B cell (primary cell): Measurements from ENCODE around the gene SLC37A4. TPM values are rescaled to one million over a fixed set of nuclear protein-coding genes. Genes with fewer than 3 reads are reported as not detected.

ENCODE experiments used
- ATAC-seq: fragments of 200-7000 bp; cut with Tn5 transposase; one replicate; pipeline ENCODE4 v1.10.0; 2021; ENCODE audit warnings: low read depth, mild to moderate bottlenecking, moderate number of reproducible peaks, moderate library complexity
- CTCF ChIA-PET: fragments of 350-600 bp; sonication (Branson Sonifier 250); formaldehyde crosslinking; loops from one replicate; lab custom pipeline; 2021; ENCODE audit warnings: antibody characterized with exemption, inconsistent platforms; lab: Charles Lee
- POLR2A ChIA-PET: fragments of 350-600 bp; sonication (Branson Sonifier 250); formaldehyde crosslinking; loops from one replicate; lab custom pipeline; 2021; ENCODE audit warnings: antibody characterized with exemption; lab: Charles Lee
- DNase-seq: peaks from one replicate; pipeline ENCODE4 v3.0.0; 2013
- H2AFZ ChIP-seq: 2 replicates; pipeline ENCODE4 v1.6.1; 2012; ENCODE audit warnings: mild to moderate bottlenecking, low read depth, low read length; ENCODE audit not compliant: insufficient read depth, poor library complexity, severe bottlenecking
- H3K27ac ChIP-seq, 2 donors: 1 replicate in 1 of 2; 2 replicates in 1 of 2; pipeline ENCODE4 v1.5.1; 2012 to 2013; ENCODE audit warnings: low read length in 2 of 2, mild to moderate bottlenecking in 2 of 2, moderate library complexity in 1 of 2
- H3K27me3 ChIP-seq, 4 experiments: fragments of 200-600 bp in 1 of 4; sonication (generic) in 1 of 4; replicated peaks in 1 of 4; 1 replicate in 2 of 4; 2 replicates in 2 of 4; pipeline versions ENCODE4 v1.6.1 to v1.7.0; 2013 to 2016; ENCODE audit warnings: low read length in 3 of 4, mild to moderate bottlenecking in 2 of 4, mixed read lengths in 1 of 4, moderate library complexity in 1 of 4; ENCODE audit not compliant: insufficient read depth in 4 of 4, control insufficient read depth in 3 of 4; ENCODE audit errors: control extremely low read depth in 1 of 4
- H3K36me3 ChIP-seq, 2 experiments: replicated peaks in 1 of 2; 1 replicate in 1 of 2; 2 replicates in 1 of 2; pipeline versions ENCODE4 v1.6.1 to v1.7.1; 2013; ENCODE audit warnings: low read length in 1 of 2; ENCODE audit not compliant: insufficient read depth in 2 of 2, control insufficient read depth in 1 of 2; ENCODE audit errors: control extremely low read depth in 1 of 2, extremely low read depth in 1 of 2
- H3K4me1 ChIP-seq, 2 donors: fragments of 200-600 bp in 1 of 2; sonication (generic) in 1 of 2; 1 replicate in 1 of 2; 2 replicates in 1 of 2; pipeline versions ENCODE4 v1.5.1 to v1.6.1; 2013 to 2017; ENCODE audit warnings: low read length in 2 of 2; ENCODE audit not compliant: control insufficient read depth in 2 of 2, insufficient read depth in 2 of 2
- H3K4me2 ChIP-seq: replicated peaks from 2 replicates; pipeline ENCODE3; 2012; ENCODE audit warnings: mild to moderate bottlenecking, low read depth, low read length; ENCODE audit not compliant: poor library complexity, severe bottlenecking
- H3K4me3 ChIP-seq, 5 experiments: fragments of 200-600 bp in 1 of 5; sonication (generic) in 1 of 5; 1 replicate in 3 of 5; 2 replicates in 2 of 5; pipeline versions ENCODE4 v1.5.1 to v1.7.0; 2011 to 2016; ENCODE audit warnings: low read length in 4 of 5, mild to moderate bottlenecking in 4 of 5, low read depth in 2 of 5, control low read depth in 1 of 5, moderate library complexity in 1 of 5; ENCODE audit not compliant: insufficient read depth in 1 of 5; ENCODE audit errors: control extremely low read depth in 1 of 5, extremely low read depth in 1 of 5
- H3K79me2 ChIP-seq: fragments of 200-600 bp; sonication (generic); one replicate; pipeline ENCODE4 v1.6.0; 2016; ENCODE audit warnings: low read length; ENCODE audit not compliant: control insufficient read depth, insufficient read depth
- H3K9ac ChIP-seq: fragments of 200-600 bp; sonication (generic); 2 replicates; pipeline ENCODE4 v1.6.1; 2017; ENCODE audit warnings: mild to moderate bottlenecking, low read length, moderate library complexity
- H3K9me3 ChIP-seq, 3 donors: one replicate each; pipeline versions ENCODE4 v1.6.1 to v1.7.1; 2013; ENCODE audit warnings: low read length in 2 of 3; ENCODE audit not compliant: control insufficient read depth in 2 of 3, insufficient read depth in 1 of 3; ENCODE audit errors: control extremely low read depth in 1 of 3
- H4K20me1 ChIP-seq: 2 replicates; pipeline ENCODE4 v1.6.0; 2012; ENCODE audit warnings: mild to moderate bottlenecking, low read length; ENCODE audit not compliant: insufficient read depth, control insufficient read depth, poor library complexity, severe bottlenecking
- H3K27ac Mint-ChIP-seq: one replicate; pipeline ENCODE4 v1.8.0; 2021; ENCODE audit warnings: mixed read lengths
- H3K27me3 Mint-ChIP-seq: one replicate; pipeline ENCODE4 v1.8.0; 2021; ENCODE audit warnings: mixed read lengths
- H3K4me1 Mint-ChIP-seq: one replicate; pipeline ENCODE4 v1.8.0; 2021; ENCODE audit warnings: mixed read lengths
- H3K4me3 Mint-ChIP-seq: one replicate; pipeline ENCODE4 v1.8.0; 2021; ENCODE audit warnings: mixed read lengths
- H3K9me3 Mint-ChIP-seq: one replicate; pipeline ENCODE4 v1.8.0; 2022; ENCODE audit warnings: mixed read lengths; ENCODE audit not compliant: insufficient read depth
- EZH2 ChIP-seq: IDR thresholded peaks from 2 replicates; pipeline ENCODE4 v1.6.1; 2012; ENCODE audit warnings: borderline replicate concordance, low read depth, mild to moderate bottlenecking, moderate library complexity, low read length; ENCODE audit not compliant: insufficient read depth, poor library complexity, severe bottlenecking
- WGBS: methylation state at CpG from one replicate; pipeline ENCODE4 v1.1.5; 2013; ENCODE audit warnings: missing lambda C conversion rate; ENCODE audit not compliant: insufficient coverage; 5-methylcytosine and 5-hydroxymethylcytosine counted together
- intact Hi-C: fragments of 100-400 bp; cut with micrococcal nuclease; formaldehyde crosslinking; loops from one replicate; pipeline ENCODE4 v1.10.0; 2022
- polyA plus RNA-seq: library from polyadenylated mRNA; depleted of rRNA; stranded (reverse); fragments of >200 nt; gene quantifications from 2 replicates; pipeline ENCODE4 v1.2.3, GENCODE V29; 2012
- total RNA-seq, 2 donors: library from RNA; stranded (reverse); fragments of 120-200 nt in 1 of 2; gene quantifications; 1 replicate in 1 of 2; 2 replicates in 1 of 2; pipeline versions ENCODE4 v1.2.3 to v1.2.4, GENCODE V29; 2013 to 2022
- TF ChIP-seq, protein P1 (sequence below): fragments of 200-600 bp; IDR thresholded peaks from one replicate; pipeline ENCODE4 v1.8.0; 2022; ENCODE audit warnings: antibody characterized with exemption, mild to moderate bottlenecking

SLC37A4 gene
- total and polyA plus RNA-seq, 2 donors (not counting 1 experiment from before 2014, with no cell fraction given) = 14.3 to 26.3 TPM

DNA sequence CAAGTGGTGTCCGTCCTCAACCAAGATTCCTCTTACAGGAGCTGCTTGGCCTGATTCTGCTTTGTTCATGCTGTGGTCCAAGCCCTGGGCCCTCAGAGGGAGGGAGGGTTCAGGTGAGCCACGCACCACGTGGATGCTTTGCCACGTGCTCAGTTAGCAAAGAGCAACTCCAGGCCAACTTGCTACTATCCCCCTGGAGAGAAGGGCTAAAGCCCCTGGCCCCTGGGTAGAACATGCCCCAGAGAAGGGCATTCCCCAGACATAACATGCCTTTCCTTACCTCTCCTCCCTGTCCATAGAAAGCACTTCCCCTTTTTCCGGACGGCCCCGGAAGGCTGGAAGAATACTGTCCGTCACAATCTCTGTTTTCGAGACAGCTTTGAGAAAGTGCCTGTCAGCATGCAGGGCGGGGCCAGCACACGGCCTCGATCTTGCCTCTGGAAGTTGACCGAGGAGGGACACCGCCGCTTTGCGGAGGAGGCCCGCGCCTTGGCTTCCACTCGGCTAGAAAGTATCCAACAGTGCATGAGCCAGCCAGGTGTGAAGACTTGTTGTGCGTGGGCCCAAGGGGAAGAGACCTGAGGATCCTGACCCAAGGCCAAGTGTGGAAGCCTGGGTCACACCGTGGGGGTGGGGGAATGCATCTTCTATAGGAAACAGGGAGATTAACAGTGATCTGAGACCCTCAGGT, 50.3 kb downstream of the SLC37A4 start:
- Mint-ChIP-seq H3K4me1 (no peaks in the 10 kb centered on the region), H3K9me3 (no peaks in the 10 kb centered on the region), H3K27ac (no peak overlapping the region), H3K27me3 (peaks cover 26% of the 10 kb centered on the region), H3K4me3 (no peak overlapping the region)
- CTCF ChIA-PET = no interaction called here
- no peak overlapping the region for H3K4me3 ChIP-seq
- no peak for DNase-seq
- POLR2A ChIA-PET = no interaction called here
- H4K20me1 ChIP-seq = no peaks in the 10 kb centered on the region
- no peak overlapping the region for H3K9ac ChIP-seq
- H3K27ac ChIP-seq = no peak overlapping the region
- H3K4me2 ChIP-seq = no peak overlapping the region
- H2AFZ ChIP-seq = no peak overlapping the region
- H3K36me3 ChIP-seq = no peaks in the 10 kb centered on the region
- no peak for ATAC-seq
- WGBS = 61% methylated on average over 16 of the region's 21 CpGs
- no peaks in the 10 kb centered on the region for H3K4me1 ChIP-seq
- peaks cover 0 to 21% (median 4%) of the 10 kb centered on the region in 4 experiments for H3K27me3 ChIP-seq
- no peaks in the 10 kb centered on the region for H3K79me2 ChIP-seq
- H3K9me3 ChIP-seq = no peaks in the 10 kb centered on the region
- TF ChIP-seq EZH2 = no peak
- TF ChIP-seq, protein P1, sequence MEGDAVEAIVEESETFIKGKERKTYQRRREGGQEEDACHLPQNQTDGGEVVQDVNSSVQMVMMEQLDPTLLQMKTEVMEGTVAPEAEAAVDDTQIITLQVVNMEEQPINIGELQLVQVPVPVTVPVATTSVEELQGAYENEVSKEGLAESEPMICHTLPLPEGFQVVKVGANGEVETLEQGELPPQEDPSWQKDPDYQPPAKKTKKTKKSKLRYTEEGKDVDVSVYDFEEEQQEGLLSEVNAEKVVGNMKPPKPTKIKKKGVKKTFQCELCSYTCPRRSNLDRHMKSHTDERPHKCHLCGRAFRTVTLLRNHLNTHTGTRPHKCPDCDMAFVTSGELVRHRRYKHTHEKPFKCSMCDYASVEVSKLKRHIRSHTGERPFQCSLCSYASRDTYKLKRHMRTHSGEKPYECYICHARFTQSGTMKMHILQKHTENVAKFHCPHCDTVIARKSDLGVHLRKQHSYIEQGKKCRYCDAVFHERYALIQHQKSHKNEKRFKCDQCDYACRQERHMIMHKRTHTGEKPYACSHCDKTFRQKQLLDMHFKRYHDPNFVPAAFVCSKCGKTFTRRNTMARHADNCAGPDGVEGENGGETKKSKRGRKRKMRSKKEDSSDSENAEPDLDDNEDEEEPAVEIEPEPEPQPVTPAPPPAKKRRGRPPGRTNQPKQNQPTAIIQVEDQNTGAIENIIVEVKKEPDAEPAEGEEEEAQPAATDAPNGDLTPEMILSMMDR = no peak
- intact Hi-C loops = no loop called here

DNA sequence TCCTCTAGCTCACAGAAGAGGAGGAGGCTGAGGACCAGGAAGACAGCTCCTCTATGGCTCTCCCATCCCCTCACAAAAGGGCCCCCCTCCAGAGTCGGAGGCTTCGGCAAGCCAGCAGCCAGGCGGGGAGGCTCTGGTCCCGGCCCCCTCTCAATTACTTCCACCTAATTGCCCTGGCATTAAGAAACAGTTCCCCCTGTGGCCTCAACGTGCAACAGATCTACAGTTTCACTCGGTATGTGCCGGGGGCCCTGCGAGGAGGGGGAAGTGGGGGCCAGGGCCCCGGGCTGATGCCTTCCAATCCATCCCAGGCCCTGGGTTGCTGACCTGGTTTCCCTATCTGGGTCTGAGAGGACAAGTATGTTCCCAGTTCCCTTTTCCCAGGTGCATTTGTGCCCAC, 51.2 kb downstream of the SLC37A4 start:
- ChIA-PET POLR2A (no interaction called here), CTCF (interaction anchor here (0.5 kb wide), 1 partner anchor 1874 kb away, joined by 3 read pairs; no protein-coding TSS in a partner anchor)
- no peak overlapping the region for H2AFZ ChIP-seq
- Mint-ChIP-seq H3K27me3 (peaks cover 33% of the 10 kb centered on the region), H3K9me3 (no peaks in the 10 kb centered on the region), H3K4me3 (no peak overlapping the region), H3K27ac (no peak overlapping the region), H3K4me1 (no peaks in the 10 kb centered on the region)
- H3K4me2 ChIP-seq = no peak overlapping the region
- no peaks in the 10 kb centered on the region for H3K79me2 ChIP-seq
- no peak overlapping the region for H3K27ac ChIP-seq
- 2% methylated on average over 5 of the region's 9 CpGs for WGBS
- intact Hi-C loops = no loop called here
- no peaks in the 10 kb centered on the region for H3K9me3 ChIP-seq
- H3K9ac ChIP-seq = no peak overlapping the region
- ATAC-seq (no peak), DNase-seq (no peak)
- no peaks in the 10 kb centered on the region for H3K36me3 ChIP-seq
- H3K27me3 ChIP-seq = peaks cover 0 to 27% (median 4%) of the 10 kb centered on the region in 4 experiments
- no peak for TF ChIP-seq EZH2
- TF ChIP-seq, protein P1 = no peak
- no peak overlapping the region for H3K4me3 ChIP-seq
- H4K20me1 ChIP-seq = no peaks in the 10 kb centered on the region
- no peaks in the 10 kb centered on the region for H3K4me1 ChIP-seq
